Measurements from ENCODE around the gene PFKFB3.
A peak's percentile ranks its signal among the peaks of the same experiment; 100 is the strongest.
"Not testable (repeated sequence)": the region's sequence is repeated elsewhere in the genome, so short reads cannot be mapped to it uniquely, and the experiment has no call there.

PFKFB3 gene

DNA sequence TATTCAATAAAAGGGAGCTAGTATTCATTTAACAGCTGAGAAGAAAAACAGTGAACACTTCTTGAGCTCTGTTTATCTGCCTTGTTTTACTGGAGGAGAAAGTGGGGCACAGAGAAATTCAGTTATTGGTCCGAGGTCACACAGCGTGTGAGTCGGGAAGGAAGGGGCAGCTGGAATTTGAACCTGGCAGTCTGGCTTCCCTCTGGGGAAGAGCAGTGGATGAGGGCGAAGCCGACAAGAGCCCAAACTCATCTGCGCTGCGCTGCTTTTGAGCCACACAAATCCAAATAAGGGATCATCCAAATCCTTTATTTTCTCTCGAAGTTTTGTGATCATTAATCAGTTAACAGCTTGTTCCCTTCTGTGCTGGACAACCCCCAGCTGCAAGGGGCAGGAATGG, 23.7 kb upstream of the PFKFB3 start:
- no peak for DNase-seq

DNA sequence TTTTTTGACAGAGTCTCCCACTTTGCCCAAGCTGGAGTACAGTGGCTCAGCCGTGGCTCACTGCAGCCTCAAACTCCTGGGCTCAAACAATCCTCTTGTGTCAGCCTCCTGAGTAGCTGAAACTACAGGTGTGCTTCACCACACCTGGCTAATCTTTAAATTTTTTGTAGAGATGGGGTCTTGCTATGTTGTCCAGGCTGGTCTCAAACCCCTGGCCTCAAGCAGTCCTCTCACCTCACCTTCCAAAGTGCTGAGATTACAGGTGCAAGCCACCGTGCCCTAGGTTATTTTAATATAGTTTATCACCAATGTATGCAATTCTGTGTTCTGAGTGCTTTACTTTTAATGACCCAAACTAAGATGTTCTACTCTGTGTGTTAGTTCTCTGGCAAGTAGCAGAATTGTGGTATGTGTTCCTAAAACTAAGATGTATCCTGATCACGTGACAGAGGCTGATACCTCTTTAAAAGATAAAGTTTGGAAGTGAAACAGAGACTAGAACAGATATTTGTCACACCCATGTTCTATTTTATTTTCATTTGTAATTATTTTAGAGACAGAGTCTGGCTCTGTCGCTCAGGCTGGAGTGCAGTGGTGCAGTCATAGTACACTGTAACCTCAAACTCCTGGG, 22.1 kb upstream of the PFKFB3 start:
- no peak for DNase-seq

DNA sequence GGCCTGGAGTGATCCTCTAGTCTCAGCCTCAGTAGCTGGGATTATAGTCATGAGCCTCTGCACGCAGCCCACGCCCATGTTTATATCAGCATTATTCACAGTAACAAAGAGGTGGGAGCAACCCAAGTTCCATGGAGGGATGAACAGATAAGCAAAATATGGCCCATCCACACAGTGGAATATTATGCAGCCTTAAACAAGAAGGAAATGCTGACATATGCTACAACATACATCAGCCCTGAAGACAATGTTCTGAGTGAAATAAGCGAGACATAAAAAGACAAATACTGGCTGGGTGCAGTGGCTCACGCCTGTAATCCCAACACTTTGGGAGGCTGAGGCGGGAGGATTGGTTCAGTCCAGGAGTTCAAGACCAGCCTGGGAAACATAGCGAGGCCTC, 21.5 kb upstream of the PFKFB3 start:
- DNase-seq = no peak

DNA sequence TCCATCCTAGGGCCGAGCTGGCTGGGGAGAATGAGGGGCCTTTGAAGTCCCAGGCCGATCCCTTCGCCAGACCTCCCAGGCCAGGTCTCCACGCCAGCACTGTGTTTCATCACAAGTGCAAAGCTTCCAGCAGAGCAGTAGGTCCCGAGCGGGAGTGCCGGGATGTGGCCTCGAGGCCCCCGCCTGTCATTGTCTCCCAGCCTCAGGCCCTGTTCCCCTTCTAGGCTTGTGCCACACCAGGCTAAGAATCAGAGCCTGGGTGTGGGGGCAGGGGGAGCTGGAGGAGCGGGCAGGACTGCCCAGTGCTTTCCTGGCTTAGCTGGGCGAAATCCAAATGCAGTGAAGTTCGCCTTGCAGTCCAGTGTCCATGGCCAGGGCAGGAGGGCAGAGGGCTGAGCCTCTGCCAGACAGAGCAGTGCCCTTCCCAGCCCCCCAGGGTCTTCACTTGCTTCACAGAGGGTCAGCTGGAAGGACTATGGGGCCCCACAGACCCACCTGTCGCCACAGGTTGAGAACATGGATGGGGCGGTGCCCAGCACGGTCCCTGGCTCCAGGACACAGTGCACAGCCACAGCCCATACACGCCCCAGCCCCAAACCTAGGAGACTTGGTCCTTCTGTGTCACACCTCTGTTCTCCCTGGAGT, 20.2 kb upstream of the PFKFB3 start:
- DNase-seq = no peak

DNA sequence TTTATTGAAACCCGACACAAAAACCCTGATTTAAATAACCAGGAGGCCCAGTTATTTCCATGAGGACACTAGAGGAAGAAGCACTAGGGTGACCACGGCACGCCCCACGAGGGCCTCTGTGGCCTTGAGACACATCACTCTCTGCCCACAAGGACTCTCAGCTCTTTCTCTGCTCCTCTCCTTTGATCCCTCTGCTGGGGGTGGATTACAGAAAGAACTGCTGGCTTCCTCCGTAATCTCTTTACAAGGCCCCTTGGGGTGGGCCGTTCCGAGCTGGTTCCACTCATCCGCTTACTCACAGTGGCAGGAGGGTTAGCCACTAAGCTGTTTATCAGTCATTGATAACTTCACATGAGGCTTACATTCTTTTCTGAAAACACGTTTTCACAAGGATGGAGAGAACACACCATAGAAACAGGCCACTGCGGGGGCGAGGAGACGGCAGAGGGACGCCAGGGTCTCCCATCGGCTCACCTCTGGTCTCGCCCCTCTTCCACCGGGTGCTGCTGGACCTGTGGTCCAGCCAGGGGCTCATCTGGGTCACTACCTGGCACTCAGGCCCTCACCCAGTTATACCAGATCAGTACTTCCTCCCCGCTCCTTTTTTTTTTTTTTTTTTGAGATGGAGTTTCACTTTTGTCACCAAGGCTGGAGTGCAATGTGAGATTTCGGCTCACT, 17.6 kb upstream of the PFKFB3 start:
- DNase-seq = no peak

DNA sequence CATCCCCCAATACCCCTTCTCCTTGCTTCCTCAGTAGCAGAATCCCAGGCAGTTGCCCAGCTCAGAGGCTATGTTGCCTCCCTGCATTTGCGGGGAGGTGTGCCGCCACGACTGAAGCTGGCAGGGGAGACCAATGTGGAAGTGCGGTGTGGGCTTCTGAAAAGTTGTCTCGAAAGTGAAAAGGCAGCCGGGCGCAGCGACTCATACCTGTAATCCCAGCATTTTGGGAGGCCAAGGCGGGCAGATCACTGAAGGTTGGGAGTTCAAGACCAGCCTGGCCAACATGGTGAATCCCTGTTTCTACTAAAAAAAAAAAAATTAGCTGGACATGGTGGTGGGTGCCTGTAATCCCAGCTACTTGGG, 15.9 kb upstream of the PFKFB3 start:
- no peak for DNase-seq

DNA sequence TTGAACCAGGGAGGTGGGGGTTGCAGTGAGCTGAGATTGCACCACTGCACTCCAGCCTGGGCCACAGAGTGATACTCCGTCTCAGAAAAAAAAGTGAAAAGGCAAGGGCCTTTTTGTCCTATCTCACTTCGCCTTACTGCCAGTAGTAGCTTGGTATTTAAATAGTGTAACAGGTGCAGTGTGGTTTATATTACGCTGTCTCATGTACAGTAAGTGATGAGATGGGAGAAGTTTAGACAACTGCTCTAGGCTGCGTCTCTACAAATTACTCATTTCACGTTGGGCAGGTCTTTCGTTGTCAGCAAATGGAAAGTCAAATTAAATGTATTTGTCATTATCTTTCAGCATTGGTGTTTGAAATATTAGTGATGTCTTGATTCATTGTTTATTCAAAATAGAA, 15.5 kb upstream of the PFKFB3 start:
- no peak for DNase-seq

DNA sequence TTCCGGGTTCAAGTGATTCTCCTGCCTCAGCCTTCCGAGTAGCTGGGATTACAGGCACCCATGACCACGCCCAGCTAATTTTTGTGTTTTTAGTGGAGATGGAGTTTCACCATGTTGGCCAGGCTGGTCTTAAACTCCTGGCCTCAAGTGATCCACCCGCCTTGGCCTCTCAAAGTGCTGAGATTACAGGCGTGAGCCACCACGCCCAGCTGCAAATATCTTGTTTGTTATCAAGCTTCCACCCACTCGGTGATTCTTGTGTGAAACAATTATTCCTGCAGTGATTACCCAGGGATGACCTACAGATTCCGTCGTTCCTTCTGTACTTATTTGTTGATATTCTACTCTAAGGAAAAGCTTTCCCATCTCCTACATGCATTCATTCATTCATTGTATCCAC, 12.7 kb upstream of the PFKFB3 start:
- DNase-seq = not testable (repeated sequence)

DNA sequence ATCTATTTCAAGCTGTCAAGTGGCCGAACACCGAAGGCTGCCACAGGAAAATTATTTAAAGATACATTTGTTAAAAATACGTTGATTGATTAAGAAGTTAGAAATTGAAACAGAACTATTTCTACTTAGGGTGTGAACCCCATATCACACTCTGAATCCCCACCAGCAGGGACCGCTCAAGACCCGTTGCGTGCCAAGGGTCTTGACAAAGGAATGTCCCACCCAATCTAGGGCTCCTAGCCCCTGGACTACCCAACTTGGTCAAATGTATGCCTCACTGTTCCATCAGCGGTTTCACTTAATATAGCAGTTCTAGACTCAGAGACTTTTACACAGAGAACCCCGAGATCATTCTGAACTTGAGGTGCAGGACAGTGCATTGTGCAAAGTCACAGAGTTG, 11.6 kb upstream of the PFKFB3 start:
- DNase-seq = no peak

DNA sequence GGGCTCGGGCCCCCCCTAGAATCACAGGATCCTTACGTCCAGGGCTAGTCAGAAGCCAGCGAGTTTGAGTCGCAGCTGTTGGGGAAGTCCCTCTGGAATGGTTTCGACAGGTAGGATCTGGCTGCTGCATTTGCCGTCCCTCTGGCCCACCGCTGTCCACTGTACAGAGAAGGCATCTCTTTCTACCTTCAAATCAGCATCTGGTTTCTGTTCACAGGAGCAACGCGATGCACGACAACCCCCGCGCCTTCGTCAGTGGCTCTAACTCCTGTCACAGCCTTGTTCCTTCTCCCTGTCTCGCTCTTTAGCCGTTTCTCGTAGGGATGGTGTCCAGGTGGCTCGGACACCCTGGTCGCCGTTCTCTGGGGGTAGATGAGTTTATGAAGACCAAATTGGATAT, 11.2 kb upstream of the PFKFB3 start:
- DNase-seq = no peak

DNA sequence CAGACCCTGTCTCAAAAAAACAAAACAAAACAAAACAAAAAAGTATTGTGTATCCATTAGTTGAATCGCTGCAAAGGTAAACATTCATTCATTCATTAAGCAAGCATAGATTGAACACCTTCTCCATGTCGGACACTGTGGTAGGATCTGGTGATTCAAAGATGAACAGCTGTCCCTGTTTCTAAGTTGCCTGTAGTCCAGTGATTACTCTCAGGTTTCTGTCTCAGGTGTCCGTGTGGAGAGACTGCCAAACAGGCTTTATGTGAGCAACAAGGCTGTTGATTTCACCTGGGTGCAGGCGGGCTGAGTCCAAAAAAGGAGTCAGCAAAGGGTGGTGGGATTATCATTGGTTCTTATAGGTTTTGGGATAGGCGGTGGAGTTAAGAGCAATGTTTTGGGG, 9.4 kb upstream of the PFKFB3 start:
- not testable (repeated sequence) for DNase-seq

DNA sequence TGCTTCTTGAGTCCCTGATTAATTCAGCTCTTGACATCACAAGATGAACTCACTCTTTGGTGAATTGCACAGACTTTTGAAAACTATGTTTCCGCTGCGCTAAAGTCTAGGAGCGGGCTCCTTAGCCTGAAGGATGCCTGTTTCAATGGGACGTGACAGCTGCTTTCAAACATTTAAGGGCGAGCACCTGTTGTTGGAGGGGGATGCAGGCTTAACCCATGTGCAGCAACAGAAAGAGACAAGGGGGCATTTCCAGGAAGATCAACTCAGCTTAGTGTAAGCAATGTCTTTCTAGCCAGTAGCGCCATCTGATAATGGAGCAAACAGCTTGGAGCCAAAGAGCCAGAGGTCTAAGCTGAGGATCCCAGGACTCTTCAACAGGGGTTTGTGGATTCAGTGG, 8.4 kb upstream of the PFKFB3 start:
- DNase-seq = no peak

DNA sequence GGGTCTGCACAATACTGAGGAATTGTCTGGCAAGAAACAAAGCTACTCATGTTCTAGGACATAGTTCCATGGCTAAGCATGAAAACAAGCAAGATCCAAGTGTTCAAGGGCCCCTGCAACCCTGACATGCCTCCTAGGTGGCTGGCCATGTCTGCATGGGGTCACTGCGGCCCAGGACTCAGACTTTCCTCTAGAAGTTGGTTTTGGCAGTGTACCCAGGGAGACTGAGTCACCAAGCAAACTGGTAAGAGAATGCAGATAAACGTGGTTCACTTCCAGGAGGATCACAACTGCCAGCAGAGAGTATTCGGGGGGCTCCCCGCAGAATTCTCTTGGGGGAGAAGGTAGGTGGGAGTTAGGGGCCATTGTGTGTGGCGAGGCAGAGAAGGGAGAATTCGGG, 7.4 kb upstream of the PFKFB3 start:
- DNase-seq = no peak

DNA sequence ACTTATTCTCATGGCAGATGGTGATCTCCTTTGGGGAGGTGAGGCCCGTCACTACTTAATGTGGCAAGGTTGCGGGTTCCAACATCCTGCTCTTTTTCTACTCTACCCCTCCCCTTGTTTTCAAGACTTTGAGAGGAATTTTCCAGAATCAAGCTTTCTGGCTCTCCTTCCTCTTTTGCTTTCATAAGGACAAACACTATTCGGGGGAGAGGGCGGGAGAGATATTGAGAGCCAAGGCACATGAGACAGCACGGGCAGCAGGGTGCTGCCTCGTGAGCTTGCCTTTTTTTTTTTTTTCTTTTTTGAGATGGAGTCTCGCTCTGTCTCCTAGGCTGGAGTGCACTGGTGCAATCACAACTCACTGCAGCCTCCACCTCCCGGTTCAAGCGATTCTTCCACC, 6.9 kb upstream of the PFKFB3 start:
- no peak for DNase-seq

DNA sequence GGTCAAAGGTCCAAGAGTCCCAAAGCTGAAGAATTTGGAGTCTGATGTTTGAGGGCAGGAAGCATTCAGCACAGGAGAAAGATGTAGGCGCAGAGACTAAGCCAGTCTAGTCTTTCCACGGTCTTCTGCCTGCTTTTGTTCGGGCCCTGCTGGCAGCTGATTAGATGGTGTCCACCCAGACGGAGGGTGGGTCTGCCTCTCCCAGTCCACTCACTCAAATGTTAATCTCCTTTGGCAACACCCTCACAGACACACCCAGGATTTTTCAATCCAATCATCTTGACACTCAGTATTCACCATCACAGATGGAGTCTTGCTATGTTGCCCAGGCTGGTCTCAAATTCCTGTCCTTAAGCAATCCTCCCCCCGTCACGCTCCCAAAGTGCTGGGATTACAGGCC, 6.2 kb upstream of the PFKFB3 start:
- not testable (repeated sequence) for DNase-seq

DNA sequence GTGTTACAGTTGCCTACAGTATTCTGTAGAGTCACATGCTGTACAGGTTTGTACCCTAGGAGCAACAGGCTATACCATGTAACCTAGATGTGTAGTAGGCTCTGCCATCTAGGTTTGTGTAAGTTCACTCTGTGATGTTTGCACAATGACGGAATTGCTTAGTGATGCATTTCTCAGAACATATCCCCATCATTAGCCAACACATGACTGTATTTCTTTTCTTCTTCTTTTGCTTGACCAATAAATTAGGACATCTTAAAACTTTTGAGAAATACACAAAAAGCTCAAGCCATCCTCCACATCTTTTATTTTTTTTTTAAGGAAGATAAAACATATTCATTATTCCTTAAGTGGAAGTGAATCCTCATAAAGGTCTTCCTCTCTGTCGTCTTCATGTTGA, 5.4 kb upstream of the PFKFB3 start:
- no peak for DNase-seq

DNA sequence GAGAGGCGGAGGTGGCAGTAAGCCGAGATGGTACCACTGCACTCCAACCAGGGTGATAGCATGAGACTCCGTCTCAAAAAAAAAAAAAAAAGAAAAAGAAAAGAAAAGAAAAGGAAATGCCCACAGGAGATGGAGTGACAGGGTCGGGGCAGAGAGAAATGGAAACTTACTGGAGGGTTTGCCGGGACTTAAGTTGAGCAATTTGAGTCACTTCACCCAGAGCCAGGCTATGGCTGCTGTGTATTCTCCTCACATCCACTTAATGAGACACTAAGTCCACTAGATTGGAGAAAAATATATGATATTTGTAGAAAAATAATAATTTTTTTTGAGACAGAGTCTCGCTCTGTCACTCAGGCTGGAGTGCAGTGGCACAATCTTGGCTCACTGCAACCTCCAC, 4.6 kb upstream of the PFKFB3 start:
- no peak for DNase-seq

DNA sequence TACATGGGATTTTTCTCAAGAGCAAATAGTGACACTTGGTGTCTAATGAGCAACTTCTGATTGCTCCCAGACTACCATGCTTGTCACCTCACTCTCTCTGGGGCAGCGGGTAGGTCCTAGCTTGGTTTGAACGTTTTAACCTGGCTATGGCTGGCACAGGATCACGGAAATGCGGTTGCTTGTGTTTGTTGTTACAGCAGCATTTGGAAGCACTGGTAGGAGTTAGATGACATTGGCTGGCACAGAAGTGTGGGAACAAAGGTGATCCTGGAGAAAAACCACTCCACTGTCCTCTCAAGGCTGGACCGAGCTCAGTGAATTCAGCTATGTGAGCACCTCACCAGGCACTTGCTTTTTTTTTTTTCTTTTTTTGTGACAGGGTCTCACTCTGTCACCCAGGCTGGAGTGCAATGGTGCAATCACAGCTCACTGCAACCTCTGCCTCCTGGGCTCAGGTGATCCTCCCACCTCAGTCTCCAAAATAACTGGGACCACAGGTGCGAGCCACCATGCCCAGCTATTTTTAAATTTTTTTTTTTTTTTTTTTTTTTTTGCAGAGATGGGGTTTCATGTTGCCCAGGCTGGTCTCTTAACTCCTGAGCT, 3.5 kb upstream of the PFKFB3 start:
- no peak for DNase-seq

DNA sequence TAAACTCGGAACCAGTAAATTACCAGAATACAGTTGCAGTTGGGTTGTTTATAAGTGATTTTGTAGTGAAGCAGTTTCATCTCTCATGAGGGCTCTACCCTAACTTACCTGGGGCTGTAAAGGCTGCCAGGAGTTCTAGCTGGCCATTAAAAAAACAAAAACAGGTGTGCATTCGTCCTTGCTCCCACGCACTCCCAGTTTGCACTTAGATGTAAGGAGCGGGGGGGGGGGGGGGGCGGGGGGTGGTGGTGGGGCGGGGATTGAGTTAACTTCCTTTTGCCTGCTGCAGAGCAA, 2.3 kb upstream of the PFKFB3 start:
- no peak for DNase-seq

DNA sequence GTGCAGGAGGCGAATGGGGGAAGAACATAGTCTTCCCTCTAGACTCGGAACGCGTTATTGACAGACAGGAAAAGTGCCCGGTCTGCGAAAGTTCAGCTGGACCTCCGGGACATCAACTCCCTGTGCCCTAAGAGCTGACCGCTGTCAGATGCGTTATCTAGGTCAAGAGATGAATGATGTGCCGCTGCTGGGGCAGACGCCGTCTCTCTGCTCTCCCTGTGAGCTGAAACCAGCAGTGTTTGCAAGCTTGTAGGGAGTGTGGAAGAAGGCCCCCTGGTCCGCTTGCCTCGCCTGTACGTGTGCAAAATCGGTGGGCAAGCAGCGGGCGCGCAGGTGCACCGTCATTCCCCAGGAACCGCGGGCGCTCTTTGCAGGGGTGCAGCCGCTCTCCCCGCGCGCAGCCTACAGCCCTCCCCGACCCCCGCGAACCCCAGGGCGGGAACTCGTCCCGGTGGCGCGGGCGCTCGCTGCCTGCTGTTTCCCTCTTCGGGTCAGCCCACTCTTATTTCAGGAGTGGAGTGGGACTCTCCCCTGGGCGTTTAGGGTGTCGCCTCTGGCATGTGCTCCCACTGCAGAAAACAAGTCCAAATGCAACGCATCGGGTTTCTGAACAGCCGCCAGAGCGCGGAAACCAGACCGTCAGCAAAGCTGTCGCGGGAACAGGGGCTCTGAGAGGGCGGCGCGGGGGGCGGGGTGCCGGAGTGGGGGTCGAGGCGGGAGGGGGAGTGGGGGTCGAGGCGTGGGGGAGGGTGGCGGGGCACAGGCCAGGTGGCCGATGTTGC, 1.8 kb upstream of the PFKFB3 start:
- peak; percentile 34 for DNase-seq

DNA sequence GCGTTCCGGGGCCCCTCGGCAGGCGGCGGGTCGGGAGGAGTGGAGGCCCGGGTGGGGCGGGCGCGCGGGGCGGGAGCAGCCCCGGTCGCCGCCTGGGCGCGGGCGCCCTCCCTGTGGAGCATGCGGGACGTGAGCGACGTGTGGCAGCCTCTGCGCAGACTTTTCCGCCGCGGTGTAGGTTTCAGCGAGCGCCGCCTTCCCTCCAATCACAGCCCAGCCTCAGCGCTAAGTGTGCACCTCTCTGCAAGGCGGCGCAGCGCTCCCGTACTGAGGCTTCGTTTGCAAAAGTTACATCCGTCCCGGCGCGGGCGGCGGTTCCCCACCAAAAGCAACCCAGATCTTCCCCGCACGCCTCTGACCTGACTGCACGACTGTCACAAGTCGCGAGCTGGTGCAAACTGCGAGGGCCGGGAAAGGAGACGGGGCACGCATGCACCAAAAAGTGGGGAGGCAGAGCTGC, 1.2 kb upstream of the PFKFB3 start:
- peak; percentile 80 for DNase-seq

DNA sequence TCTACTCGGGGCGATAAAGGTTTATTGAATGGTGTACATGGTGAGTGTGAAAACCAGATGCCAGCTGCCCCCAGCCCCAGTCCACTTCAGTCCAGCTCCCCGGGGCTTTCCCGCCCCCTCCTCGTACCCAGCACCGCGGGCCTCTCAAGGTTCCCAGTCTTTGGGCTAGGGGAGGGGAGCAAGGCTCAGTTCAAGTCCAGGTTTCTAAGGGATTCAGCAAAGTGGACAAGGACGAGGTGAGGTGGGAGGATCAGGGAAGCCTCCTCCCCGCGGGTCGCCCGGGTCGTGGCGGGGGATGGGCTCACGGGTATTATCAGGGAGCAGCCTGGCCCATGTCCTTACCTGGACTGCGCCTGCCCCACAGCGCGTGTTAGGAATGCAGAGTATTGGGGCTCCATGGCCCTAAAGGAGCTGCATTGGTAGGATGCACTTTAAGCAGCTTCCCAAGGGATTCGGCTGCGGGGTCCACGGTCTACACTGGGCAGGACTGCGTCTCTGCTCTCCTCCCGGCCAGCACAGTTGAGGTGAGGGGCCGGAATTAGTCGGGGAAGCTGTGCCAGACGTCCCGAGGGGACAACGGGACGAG, 541 bp upstream of the PFKFB3 start:
- no peak for DNase-seq

Data from activated CD8-positive, alpha-beta memory T cell treated with anti-CD3 and anti-CD28 coated beads, Interleukin-2, amount 50 U/mL, for 4 hours (primary cell).